NCI-H2029 treated with DMSO at 0.1 percent for 48 hours (cell line): ENCODE results near the gene RHBDL3.
"Not testable (repeated sequence)": the region's sequence is repeated elsewhere in the genome, so short reads cannot be mapped to it uniquely, and the experiment has no call there.

Experiments
- DNase-seq: peaks from one replicate; lab custom pipeline; 2025; lab: John Stamatoyannopoulos, UW

The RHBDL3 gene

DNA sequence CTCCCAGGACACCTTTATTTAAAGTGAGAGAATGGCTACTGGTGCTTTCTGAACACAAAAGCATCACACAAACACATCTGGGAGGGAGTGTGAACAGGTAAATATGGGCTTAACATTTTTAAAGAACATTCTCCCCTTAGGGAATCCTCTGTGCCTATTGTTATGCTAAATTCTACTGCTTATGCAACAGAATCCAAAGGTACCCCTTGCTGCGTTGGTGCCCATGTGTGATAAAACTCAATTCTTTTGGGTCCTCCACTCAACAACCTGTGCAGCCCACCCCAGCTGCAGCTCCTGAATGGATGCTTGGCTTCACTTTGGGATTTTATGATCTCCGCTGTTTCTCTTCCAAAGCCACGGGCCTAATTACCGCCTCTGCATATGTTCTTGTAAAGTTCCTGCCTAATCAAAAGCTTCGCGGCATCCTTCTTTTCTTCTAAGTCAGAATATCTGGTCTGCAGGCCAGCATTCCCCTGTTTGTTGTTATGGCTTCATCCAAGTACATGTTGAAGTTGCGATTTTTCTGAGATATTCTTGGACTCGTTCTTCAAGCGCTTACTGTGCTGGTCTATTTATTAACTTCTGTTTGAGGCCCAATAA, 23.9 kb downstream of the RHBDL3 start:
- DNase-seq = no peak

- DNase-seq = no peak
Observed at GRCh38 chr17:32292094-32292493, 26.5 kb downstream of the RHBDL3 start.

- DNase-seq = no peak
Observed at GRCh38 chr17:32297424-32297823, 31.8 kb downstream of the RHBDL3 start.

- DNase-seq = no peak
Observed at GRCh38 chr17:32297860-32298259, 32.2 kb downstream of the RHBDL3 start.

- no peak for DNase-seq
Observed at GRCh38 chr17:32298298-32298697, 32.7 kb downstream of the RHBDL3 start.

GRCh38 chr17:32298721-32299579, 33.3 kb downstream of the RHBDL3 start:
- no peak for DNase-seq

DNA sequence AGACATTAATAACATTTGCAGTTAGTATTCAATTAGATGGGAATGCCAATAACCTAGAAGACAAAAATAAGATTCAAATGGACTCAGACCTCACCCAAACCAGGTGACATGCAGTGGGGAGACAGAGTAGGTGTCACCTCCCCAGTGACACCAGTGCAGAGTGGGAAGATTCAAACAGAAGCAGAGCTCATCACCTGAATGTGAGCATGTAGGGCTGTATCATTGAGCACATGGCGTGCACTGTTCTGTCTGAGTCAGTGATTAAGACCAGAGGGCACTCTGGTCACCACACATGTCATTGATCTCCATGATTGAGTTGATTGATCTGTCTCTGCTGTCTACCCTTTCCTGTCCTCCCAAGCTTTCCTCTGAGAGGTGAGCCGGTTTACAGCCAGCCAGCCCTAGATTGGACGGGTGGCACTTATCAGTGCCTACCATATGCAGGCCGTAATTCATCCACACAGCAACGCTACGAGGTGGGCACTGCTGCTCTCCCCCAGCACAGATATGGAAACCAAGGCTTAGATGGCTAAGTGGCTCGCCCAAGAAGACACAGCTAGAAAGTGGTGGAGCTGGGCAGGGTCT, 34.0 kb downstream of the RHBDL3 start:
- no peak for DNase-seq

- DNase-seq = no peak
Observed at GRCh38 chr17:32302037-32302436, 36.4 kb downstream of the RHBDL3 start.

DNA sequence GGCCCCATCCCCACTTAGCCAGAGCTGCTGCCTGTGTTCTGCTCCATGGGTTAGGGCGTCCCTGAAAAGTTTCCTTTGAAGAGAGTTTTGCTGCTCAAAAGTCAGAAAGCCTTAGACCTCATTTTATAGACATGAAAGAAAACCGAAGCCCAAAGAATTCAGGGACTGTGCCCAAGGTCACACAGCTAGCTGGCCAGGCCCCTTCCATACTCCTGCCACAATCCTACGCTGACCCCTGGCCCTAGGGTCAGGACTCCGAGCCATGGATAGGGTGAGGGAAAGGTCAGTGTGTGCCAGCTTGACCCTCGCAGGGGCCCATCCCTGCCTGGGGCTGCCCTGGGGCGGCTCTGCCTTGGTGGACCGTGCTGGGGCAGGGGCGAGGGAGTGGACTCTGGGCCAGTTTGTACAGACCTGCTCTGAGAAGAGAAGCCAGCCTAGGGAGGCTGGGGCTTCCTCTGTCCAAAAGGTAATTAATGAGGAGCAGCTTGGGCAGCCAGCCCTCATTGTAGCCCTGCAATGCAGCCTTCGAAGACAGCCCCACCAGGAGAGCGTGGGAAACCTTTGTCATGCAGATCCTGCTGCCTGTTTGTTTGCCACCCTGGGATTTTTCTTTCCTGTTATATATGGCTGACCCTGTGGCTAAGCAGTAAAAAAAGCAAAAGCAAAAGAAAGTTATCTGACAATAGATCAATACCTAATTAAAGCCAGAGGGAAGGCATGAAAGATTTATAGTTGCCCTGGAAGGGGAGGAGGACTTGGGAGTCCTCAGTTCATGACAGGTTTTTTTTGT, 37.4 kb downstream of the RHBDL3 start:
- DNase-seq = no peak

DNA sequence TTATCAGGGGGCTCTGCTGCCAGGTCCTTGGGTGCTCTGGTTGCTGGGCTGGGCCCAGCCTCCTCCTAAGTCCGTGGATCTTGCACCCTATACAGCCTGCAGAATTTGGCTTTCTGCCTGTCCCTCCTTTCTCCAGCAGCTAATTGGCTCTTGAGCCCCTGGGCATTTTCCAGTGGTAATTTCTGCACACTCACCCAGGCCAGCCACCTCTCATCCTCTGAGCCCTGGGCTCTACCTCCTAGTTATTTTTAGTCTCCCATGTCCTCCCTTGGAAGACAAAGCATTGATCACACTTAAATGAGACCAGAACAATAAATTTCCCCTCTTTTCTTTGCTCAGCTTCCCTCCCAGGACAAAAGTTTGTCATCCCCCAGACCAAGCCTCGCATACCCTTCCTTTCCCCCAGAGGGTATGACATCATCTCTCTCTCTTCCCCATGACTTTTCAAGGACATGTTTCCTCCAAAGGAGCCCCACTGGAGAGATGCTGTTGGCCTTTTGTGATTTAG, 38.2 kb downstream of the RHBDL3 start:
- DNase-seq = peak; percentile 51

- no peak for DNase-seq
Observed at GRCh38 chr17:32305049-32305448, 39.4 kb downstream of the RHBDL3 start.

- DNase-seq = peak; percentile 32
Observed at GRCh38 chr17:32307658-32308057, 42.0 kb downstream of the RHBDL3 start.

DNA sequence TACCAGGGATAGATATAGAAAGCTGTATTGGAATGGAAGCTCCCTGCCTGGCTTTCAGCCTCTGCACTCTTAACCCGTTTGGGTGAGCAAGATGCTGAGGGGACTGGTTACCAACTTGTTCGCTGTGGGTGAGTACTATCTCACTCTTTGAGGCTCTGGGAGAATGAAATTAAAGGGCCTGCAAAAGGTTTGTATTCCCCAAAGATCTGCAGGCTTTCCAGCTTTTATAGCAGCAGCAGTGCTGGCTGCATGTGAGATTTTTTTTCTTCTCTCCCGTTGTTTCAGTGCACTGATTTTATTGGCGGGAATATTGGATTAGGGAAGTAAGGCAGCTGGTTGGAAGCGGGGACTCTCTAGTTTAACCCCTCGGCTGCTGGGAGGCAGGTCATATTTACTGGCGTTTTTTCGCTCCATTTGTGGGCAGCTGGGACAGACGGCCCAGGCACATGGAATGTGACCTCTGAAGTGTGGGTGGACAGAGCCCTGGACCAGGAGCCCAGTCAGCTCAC, 45.5 kb downstream of the RHBDL3 start:
- no peak for DNase-seq

DNA sequence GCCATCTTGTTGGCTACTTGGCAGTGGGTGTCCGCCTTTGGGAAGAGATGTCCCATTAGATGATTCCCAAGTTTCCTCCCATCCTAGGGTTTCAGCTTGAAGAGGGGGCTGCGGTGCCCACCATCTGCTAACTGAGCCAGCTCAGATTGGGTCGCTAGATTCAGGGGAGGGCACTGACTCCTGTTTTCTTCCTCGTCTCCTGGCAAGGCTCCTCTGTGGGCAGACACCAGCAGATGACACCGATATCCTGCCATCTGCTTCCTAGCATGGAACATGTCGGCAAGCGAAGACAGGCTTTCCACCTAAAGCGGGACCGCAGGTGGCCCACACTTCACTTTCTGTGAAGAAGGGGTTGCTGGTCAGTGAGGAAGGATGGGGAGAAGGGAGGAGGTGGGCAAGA, 49.0 kb downstream of the RHBDL3 start:
- DNase-seq = no peak

GRCh38 chr17:32315171-32315570, 49.5 kb downstream of the RHBDL3 start:
- DNase-seq = no peak

DNA sequence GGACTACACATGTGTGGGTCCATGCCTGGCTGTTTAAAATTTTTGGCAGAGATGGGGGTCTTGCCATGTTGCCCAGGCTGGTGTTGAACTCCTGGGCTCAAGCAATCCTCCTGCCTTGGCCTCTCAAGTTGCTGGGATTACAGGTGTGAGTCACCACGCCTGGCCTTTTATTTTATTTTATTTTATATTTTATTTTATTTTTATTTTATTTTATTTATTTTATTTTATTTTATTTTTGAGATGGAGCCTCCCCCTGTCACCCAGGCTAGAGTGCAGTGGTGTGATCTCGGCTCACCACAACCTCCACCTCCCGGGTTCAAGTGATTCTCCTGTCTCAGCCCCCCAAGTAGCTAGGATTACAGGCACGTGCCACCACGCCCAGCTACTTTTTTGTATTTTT, 51.0 kb downstream of the RHBDL3 start:
- not testable (repeated sequence) for DNase-seq

- no peak for DNase-seq
Observed at GRCh38 chr17:32317353-32317752, 51.7 kb downstream of the RHBDL3 start.

DNA sequence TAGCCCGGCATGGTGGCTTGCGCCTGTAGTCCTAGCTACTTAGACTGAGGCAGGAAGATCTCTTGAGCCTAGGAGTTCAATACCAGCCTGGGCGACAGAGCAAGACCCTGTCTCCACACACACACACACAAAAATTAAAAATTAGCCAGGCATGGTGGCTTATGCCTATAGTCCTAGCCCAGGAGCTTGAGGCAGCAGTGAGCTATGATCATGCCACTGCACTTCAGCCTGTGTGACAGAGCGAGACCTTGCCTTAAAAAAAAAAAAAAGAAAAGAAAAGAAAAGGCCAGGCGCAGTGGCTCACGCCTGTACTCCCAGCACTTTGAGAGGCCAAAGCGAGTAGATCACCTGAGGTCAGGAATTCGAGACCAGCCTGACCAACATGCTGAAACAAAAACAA, 52.4 kb downstream of the RHBDL3 start:
- no peak for DNase-seq

DNA sequence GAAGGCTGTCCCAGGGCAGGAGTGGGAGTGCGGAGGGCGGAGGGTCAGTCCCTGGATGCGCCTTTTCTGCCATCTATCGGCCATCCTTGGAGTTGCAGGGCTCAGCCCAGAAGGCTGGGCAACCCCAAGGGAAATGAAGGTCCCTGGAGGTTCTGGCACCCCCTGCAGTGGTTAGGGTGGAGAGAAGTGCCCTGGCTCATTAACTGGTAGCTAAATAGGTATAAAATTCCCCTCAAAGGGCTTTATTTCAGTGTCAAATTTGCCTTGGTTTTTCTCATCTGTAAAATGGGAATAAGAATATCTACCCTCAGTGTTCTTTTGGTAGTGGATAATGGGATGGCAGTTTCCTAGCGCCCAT, 53.9 kb downstream of the RHBDL3 start:
- peak; percentile 25 for DNase-seq

DNA sequence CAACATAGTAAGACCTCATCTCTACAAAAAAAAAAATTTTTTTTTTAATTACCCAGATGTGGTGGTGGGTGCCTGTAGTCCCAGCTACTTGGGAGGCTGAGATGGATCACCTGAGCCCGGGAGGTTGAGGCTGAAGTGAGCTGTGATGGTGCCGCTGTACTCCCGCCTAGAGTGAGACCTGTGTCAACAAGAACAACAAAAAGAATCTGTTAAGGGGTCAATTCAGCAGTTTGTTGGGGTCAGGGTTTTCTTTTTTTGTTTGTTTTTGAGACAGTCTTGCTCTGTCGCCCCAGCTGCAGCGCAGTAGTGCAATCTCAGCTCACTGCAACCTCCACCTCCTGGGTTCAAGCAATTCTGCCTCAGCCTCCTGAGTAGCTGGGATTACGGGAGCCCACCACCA, 54.4 kb downstream of the RHBDL3 start:
- DNase-seq = not testable (repeated sequence)

DNA sequence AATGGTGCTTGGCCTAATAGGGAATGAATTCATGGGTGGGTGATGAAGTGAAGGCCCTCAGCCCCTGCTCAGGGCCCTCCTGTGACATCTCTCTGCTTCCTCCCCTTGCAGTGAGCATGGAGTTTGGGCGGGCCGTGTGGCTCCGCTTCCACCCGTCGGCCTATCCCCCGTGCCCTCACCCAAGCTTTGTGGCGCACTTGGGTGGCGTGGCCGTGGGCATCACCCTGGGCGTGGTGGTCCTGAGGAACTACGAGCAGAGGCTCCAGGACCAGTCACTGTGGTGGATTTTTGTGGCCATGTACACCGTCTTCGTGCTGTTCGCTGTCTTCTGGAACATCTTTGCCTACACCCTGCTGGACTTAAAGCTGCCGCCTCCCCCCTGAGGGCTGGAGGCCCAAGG, 55.2 kb downstream of the RHBDL3 start:
- DNase-seq = no peak

GRCh38 chr17:32323046-32323445, 57.4 kb downstream of the RHBDL3 start:
- no peak for DNase-seq
